ENCODE results near the gene PCF11.
"Not testable (repeated sequence)": the region's sequence is repeated elsewhere in the genome, so short reads cannot be mapped to it uniquely, and the experiment has no call there.

The PCF11 gene

DNA sequence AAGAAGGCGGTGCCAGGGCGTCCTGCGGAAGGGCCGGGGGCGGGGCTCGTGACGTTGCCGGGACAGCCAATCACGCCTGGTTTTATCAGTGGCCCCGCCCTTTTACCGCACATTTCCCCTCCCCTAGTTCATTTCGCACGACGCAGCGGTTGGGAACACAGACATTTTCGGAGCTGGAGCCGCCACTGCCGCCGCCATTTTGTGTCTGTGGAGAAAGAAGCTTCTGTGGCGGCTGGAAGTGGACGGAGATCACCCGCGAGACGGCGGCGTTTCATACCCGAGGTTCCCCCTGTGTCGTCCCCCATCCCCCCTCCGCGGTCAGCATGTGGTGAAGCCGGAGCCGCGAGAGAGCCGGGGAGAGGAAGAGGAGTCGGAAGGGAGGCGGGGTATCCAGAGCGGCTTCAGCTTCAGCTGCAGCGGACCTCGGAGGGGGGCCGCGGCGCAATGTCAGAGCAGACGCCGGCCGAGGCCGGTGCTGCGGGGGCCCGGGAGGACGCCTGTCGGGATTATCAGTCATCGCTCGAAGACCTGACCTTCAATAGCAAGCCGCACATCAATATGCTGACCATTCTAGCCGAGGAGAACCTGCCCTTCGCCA, at the start of gene PCF11:
Gene PCF11 (plus strand): TSS at position 136 of the 598 bp plus-strand sequence. CDS start 309 bp downstream, at position 445.
- no peak for DNase-seq

DNA sequence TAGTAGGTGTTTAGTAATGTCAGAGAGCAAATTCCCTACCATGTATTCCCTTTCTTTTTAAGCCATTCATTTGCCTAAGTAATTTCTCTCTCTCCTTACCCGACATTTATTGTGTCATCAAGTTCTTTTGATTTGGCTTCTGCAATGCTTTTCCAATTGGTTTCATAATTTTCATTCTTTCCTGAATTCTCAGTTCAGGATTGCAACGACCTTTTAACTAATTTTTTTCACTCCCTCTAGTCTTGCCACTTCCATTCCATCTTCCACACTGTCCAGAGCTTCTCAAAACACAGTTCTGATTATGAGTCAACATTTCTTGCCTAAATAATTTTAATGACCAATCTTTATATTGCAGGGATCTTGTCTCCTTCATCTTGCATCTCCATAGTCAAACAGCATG, 44.0 kb upstream of the PCF11 start:
- no peak for DNase-seq

- no peak for DNase-seq
These were observed 41.9 kb upstream of the PCF11 start for GRCh38 chr11:83115026-83115425.

DNA sequence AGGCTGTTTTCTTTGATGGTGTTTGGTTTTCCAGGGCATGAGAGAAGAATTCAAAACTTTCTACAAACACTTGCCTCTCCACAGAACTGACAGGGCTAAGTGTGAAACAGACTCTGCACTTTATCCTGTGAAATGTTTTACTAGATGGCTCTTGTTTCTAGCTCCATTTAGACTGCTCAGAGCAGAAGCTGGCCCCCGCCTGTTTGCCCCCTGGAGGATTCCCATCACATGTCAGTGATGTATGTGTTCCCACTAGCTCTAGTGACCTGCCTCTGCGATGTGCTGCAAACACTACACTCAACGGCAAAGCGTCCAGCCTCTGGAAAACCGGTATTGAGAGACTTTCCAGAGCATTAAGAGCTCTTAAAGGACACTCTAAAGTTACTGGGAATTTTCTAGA, 41.4 kb upstream of the PCF11 start:
- peak in 1 of 2 experiments; percentile 11 for DNase-seq

DNA sequence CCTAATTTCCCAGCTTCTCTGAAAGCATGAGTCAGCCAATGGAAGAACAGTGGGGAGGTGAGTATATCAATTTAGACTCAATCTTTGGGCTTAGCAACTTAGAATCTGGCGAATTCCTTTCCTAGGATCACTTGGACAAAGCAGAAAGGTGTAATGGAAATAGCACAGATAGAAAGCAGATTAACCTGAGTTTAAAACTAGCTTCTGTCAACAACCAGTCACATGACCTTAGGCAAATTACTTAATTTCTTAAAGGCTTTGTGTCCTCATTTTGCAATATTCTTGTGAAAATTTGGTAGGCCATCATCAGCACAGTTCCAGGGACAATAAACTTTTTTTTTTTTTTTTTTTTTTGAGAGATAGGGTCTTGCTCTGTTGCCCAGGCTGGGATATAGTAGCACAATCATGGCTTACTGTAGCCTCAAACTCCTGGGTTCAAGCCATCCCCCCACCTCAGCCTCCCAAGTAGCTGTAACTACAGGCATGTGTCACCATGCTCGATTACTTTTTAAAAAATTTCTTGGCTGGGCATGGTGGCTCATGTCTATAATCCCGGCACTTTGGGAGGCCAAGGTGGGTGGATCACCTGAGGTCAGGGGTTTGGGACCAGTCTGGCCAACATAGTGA, 40.8 kb upstream of the PCF11 start:
- no peak for DNase-seq

- no peak for DNase-seq
These were observed 38.1 kb upstream of the PCF11 start for GRCh38 chr11:83118814-83119213.

GRCh38 chr11:83119216-83119615, 37.7 kb upstream of the PCF11 start:
- no peak for DNase-seq

GRCh38 chr11:83120327-83120726, 36.6 kb upstream of the PCF11 start:
- DNase-seq, result no peak

DNA sequence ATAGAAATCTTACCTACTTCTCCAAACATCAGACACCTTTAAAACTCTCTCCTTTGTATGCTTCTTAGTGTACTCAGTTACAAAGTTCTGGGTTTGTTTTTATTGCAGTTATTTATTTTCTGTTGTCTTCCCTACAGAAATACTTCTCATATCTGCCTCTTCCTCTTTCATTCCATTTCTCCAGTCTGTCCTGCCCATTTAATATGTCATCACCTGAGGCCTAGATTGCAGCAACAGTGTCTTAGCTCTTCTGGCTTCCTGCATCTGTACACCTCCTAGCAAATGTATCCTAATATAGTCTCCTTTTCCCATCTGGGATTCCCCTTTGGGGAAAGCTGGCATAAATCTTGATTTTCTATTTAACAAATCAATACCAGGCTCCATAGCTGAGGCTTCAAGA, 34.9 kb upstream of the PCF11 start:
- DNase-seq, result no peak

GRCh38 chr11:83122766-83123165, 34.2 kb upstream of the PCF11 start:
- DNase-seq, result no peak

GRCh38 chr11:83124636-83125424, 32.1 kb upstream of the PCF11 start:
- no peak for DNase-seq

DNA sequence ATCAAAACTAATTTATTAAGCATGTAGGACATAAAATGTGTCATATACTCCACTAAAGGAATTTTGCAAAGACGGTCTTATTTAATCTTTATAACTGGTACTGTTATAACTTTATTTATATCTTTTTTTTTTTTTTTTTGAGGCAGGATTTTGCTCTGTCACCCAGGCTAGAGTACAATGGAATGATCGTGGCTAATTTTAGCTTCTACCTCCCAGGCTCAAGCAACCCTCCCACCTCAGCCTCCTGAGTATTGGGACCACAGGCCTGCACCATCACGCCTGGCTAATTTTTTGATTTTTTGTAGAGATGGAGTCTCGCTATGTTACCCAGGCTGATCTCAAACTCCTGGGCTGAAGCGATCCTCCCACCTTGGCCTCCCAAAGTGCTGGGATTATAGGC, 31.4 kb upstream of the PCF11 start:
- DNase-seq, result no peak

- no peak for DNase-seq
These were observed 29.7 kb upstream of the PCF11 start for GRCh38 chr11:83127310-83127637.

DNA sequence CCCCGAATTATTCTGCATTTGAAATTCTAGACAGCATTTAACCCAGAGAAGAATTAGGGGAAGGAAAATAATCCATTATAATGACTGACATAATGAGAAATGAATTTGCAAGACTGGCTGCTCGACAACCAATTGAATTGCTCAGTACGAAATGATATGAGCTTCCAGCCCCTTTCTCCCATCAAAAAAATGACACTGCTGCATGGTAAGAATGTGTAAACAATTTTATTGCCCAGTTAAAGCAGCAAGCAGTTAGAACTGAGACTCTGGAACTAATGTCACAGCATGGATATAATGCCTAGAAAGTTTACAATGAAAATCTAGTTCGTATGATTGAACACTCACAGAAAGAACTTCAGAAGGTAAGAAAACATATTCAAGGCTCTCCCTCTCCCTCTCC, 24.7 kb upstream of the PCF11 start:
- DNase-seq, result no peak

- DNase-seq, result not testable (repeated sequence)
These were observed 23.7 kb upstream of the PCF11 start for GRCh38 chr11:83133266-83133665.

DNA sequence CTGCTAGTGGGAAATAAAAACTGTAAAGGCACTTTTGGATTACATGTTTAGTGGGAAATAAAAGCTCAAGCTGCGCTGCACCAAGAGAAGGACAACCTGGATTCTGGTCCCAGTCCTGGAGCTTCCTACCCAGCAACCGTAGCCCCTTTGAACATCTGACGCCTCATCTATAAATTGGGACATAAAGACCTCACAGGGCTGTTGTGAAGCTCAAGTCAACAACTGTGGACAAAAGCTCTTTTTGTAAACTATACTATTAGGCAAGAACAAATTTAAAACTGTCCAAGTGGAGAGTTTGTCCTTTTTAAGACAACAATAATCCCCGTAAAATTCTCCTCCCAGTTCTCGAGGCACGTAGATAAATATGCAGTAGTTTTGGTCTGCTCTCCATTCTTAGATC, 17.6 kb upstream of the PCF11 start:
- no peak for DNase-seq

GRCh38 chr11:83140691-83141455, 16.1 kb upstream of the PCF11 start:
- DNase-seq, result no peak

DNA sequence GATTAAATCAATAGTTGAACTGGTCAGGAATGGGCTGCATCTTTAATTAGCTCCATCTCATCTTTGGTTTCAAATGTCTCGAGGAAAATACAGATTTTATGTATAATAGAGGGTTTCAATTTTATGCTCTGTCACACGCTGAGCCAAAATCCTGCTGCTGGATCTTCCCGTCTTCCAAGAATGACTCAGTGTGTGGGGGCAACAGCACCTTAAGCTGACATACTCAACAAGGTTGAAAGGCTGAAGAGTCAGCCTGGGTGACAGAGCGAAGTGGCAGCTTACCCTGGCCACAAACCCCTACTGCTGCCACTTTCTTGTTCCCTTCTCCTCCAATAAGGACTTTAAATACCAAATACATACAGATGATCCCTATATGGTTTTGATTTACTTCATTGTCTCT, 9.0 kb upstream of the PCF11 start:
- DNase-seq, result no peak

DNA sequence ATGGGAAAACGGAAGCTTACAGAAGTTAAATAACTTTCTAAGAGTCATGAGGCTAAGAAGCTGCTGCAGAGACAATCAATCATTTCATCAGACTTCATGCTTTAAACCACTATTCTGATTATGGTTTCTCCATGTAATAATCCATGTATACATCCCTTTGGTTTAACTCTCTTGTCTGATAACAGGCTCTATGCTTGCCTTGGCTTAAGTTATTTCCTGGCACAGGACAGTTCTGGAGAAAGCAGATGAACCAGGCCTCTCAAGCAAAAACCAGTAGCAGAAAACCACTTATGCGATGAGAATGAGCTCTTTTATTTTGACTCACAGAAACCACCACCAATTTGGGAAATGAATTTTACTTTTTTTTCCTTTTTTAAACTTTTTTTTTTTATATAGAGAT, 6.5 kb upstream of the PCF11 start:
- no peak for DNase-seq

DNA sequence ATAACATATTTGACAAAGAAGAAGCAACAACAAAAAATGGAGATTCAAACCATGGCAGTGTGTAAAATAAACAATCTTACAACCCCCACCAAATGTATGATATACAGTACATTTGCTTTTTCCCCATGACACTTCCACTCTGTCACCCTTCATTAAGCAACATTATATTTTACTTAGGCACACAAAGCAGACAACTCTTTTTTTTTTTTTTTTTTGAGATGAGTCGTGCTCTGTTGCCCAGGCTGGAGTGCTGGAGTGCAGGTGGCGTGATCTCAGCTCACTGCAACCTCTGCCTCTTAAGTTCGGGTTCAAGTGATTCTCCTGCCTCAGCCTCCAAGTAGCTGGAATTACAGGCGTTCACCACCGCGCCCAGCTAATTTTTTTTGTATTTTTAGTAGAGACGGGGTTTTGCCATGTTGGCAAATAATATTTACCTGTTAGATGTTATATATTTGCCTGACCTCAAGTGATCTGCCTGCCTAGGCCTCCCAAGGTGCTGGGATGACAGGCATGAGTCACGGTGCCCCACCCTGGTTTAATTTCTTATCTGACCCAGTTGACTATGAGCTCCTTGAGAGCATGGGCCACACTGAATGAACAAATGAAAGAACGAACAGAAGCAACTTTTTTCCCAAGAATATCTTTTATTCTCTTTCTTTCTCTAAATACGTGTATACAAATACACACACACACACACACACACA, 5.5 kb upstream of the PCF11 start:
- DNase-seq, result no peak

- DNase-seq, result no peak
These were observed 4.7 kb upstream of the PCF11 start for GRCh38 chr11:83152264-83152663.

DNA sequence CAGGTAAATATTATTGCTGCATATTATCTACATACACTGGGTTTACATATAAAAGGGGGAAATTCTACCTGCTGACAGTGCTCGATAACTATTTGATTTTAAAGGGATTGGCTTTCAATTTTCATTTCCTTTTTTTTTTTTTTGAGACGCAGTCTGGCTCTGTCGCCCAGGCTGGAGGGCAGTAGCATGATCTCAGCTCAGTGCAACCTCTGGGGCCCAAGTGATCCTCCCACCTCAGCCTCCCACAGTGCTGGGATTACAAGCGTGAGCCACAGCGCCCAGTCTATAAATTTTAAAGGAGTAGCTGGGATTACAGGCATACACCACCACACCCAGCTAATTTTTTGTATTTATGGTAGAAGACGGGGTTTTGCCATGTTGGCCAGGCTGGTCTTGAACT, 3.2 kb upstream of the PCF11 start:
- DNase-seq, result no peak
